Measurements from ENCODE around the gene MAGIX.

MAGIX gene

GRCh38 chrX:49191574-49192011 is 29.0 kb downstream of the MAGIX start:
- Histone ChIP-seq H4K20me1 (ENCODE audit: low read depth, low read length) (no peaks in the 10 kb centered on the region), H3K4me3 (ENCODE audit: insufficient read depth, low read length, poor library complexity, severe bottlenecking) (peak overlapping the region; percentile 79), H3K27ac (ENCODE audit: low read depth, low read length) (peak overlapping the region; percentile 72), H3K27me3 (ENCODE audit: low read length) (no peaks in the 10 kb centered on the region), H3K36me3 (ENCODE audit: low read length) (no peaks in the 10 kb centered on the region), H3K9me2 (replicated peaks; ENCODE audit: insufficient read depth, low read length) (no peaks in the 10 kb centered on the region), H3K9ac (ENCODE audit: low read length) (peak overlapping the region; percentile 84), H3F3A (ENCODE audit: insufficient read depth) (peaks cover 9% of the 10 kb centered on the region; the same call in 1 of the 2 replicates), H3K9me3 (ENCODE audit: insufficient read depth, low read length) (no peaks in the 10 kb centered on the region), H3K4me2 (ENCODE audit: low read depth, low read length, poor library complexity, severe bottlenecking) (peak overlapping the region; percentile 84), H2AFZ (ENCODE audit: low read depth, low read length, severe bottlenecking) (peak overlapping the region; percentile 71), H3K79me2 (ENCODE audit: insufficient read depth, low read length) (no peaks in the 10 kb centered on the region)
- TF ChIP-seq EZH2phosphoT487 (conservative IDR thresholded peaks at IDR 0.05; ENCODE audit: low read length) (no peak), CTCF (IDR thresholded peaks at IDR 0.05; ENCODE audit: insufficient read depth, low read length, poor library complexity, severe bottlenecking) (no peak)

GRCh38 chrX:49192722-49193328 is 30.3 kb downstream of the MAGIX start:
- no peak overlapping the region for H3K27ac ChIP-seq (ENCODE audit: low read depth, low read length)
- no peaks in the 10 kb centered on the region for H3K79me2 ChIP-seq (ENCODE audit: insufficient read depth, low read length)
- no peaks in the 10 kb centered on the region for H3K9me2 ChIP-seq (replicated peaks; ENCODE audit: insufficient read depth, low read length)
- H3F3A ChIP-seq (ENCODE audit: insufficient read depth), result peaks cover 9% of the 10 kb centered on the region; the same call in 1 of the 2 replicates
- no peak overlapping the region for H3K9ac ChIP-seq (ENCODE audit: low read length)
- H4K20me1 ChIP-seq (ENCODE audit: low read depth, low read length), result no peaks in the 10 kb centered on the region
- no peaks in the 10 kb centered on the region for H3K27me3 ChIP-seq (ENCODE audit: low read length)
- no peaks in the 10 kb centered on the region for H3K36me3 ChIP-seq (ENCODE audit: low read length)
- TF ChIP-seq EZH2phosphoT487 (conservative IDR thresholded peaks at IDR 0.05; ENCODE audit: low read length) (no peak), CTCF (IDR thresholded peaks at IDR 0.05; ENCODE audit: insufficient read depth, low read length, poor library complexity, severe bottlenecking) (peak; percentile 55)
- no peak overlapping the region for H2AFZ ChIP-seq (ENCODE audit: low read depth, low read length, severe bottlenecking)
- H3K9me3 ChIP-seq (ENCODE audit: insufficient read depth, low read length), result no peaks in the 10 kb centered on the region
- no peak overlapping the region for H3K4me2 ChIP-seq (ENCODE audit: low read depth, low read length, poor library complexity, severe bottlenecking)
- no peak overlapping the region for H3K4me3 ChIP-seq (ENCODE audit: insufficient read depth, low read length, poor library complexity, severe bottlenecking)

- TF ChIP-seq EZH2phosphoT487 (conservative IDR thresholded peaks at IDR 0.05; ENCODE audit: low read length), result no peak
- no peak for TF ChIP-seq CTCF (IDR thresholded peaks at IDR 0.05; ENCODE audit: insufficient read depth, low read length, poor library complexity, severe bottlenecking)
- Histone ChIP-seq H3K36me3 (ENCODE audit: low read length) (no peaks in the 10 kb centered on the region), H3K79me2 (ENCODE audit: insufficient read depth, low read length) (no peaks in the 10 kb centered on the region), H3K27me3 (ENCODE audit: low read length) (no peaks in the 10 kb centered on the region), H3K9ac (ENCODE audit: low read length) (no peak overlapping the region), H3K27ac (ENCODE audit: low read depth, low read length) (no peak overlapping the region), H3K4me3 (ENCODE audit: insufficient read depth, low read length, poor library complexity, severe bottlenecking) (no peak overlapping the region), H3K9me3 (ENCODE audit: insufficient read depth, low read length) (no peaks in the 10 kb centered on the region), H2AFZ (ENCODE audit: low read depth, low read length, severe bottlenecking) (no peak overlapping the region), H4K20me1 (ENCODE audit: low read depth, low read length) (no peaks in the 10 kb centered on the region), H3F3A (ENCODE audit: insufficient read depth) (peaks cover 9% of the 10 kb centered on the region; the same call in 1 of the 2 replicates), H3K9me2 (replicated peaks; ENCODE audit: insufficient read depth, low read length) (no peaks in the 10 kb centered on the region), H3K4me2 (ENCODE audit: low read depth, low read length, poor library complexity, severe bottlenecking) (no peak overlapping the region)
Measured at GRCh38 chrX:49193542-49193964, 31.0 kb downstream of the MAGIX start.

Data from SU-DHL-6 (cell line).